Measurements from ENCODE around the gene SRC. TPM values are rescaled to one million over a fixed set of nuclear protein-coding genes. Genes with fewer than 3 reads are reported as not detected.

The SRC gene
- polyA plus RNA-seq, 1 donor (not counting 4 experiments of a cell fraction or from before 2014, with no cell fraction given) = 22.8 TPM

- TF ChIP-seq CTCF (optimal IDR thresholded peaks at IDR 0.05 in 1 of 3, IDR thresholded peaks at IDR 0.05 in 1 of 3, conservative IDR thresholded peaks at IDR 0.05 in 1 of 3; ENCODE audit: extremely low read depth in 1 of 3, insufficient read depth in 2 of 3, low read length in 3 of 3) (no peak), EZH2 (IDR thresholded peaks at IDR 0.05; ENCODE audit: low read length) (no peak)
- H3K27me3 ChIP-seq (ENCODE audit: control insufficient read depth, extremely low read depth, insufficient read depth, low read length) = no peaks in the 10 kb centered on the region
- no peak overlapping the region for H3K4me3 ChIP-seq (ENCODE audit: control insufficient read depth in 2 of 3, extremely low read depth in 1 of 3, insufficient read depth in 2 of 3, low read depth in 1 of 3, low read length in 3 of 3)
- no peaks in the 10 kb centered on the region for H3K4me1 ChIP-seq (ENCODE audit: control insufficient read depth, extremely low read depth, insufficient read depth, low read length)
- no peak overlapping the region for H3K27ac ChIP-seq (ENCODE audit: control insufficient read depth, insufficient read depth, low read length)
- dilution Hi-C loops (cut with MboI; ENCODE audit: extremely low pct_ligation_motif_present, low sequenced_read_pairs) = no loop called here
- H3K4me2 ChIP-seq (ENCODE audit: control insufficient read depth, extremely low read depth, insufficient read depth, low read depth, low read length) = no peak overlapping the region
- H3K36me3 ChIP-seq (ENCODE audit: control insufficient read depth in 2 of 2, extremely low read depth in 1 of 2, insufficient read depth in 2 of 2, low read length in 2 of 2) = peaks cover 5 to 16% of the 10 kb centered on the region in 2 experiments
- H3K9ac ChIP-seq (ENCODE audit: control insufficient read depth, extremely low read depth, insufficient read depth, low read length) = no peak overlapping the region
- no peak for FAIRE-seq
- no peak overlapping the region for H2AFZ ChIP-seq (ENCODE audit: control insufficient read depth, low read length)
- H3K9me3 ChIP-seq (ENCODE audit: control insufficient read depth, low read depth, low read length) = no peaks in the 10 kb centered on the region
- H3K79me2 ChIP-seq (ENCODE audit: control insufficient read depth, insufficient read depth, low read length) = peaks cover 41% of the 10 kb centered on the region
- no peak for DNase-seq (ENCODE audit: low read depth, low spot score)
- H3K9me1 ChIP-seq (ENCODE audit: control insufficient read depth, extremely low read depth, insufficient read depth, low read length) = no peaks in the 10 kb centered on the region
- no peaks in the 10 kb centered on the region for H4K20me1 ChIP-seq (ENCODE audit: control insufficient read depth, extremely low read depth, insufficient read depth, low read length)
These were observed 30.9 kb downstream of the SRC start for GRCh38 chr20:37376791-37377190.

GRCh38 chr20:37377346-37378081 lies 31.6 kb downstream of the SRC start:
- Histone ChIP-seq H3K79me2 (ENCODE audit: control insufficient read depth, insufficient read depth, low read length) (peaks cover 36% of the 10 kb centered on the region), H3K4me1 (ENCODE audit: control insufficient read depth, extremely low read depth, insufficient read depth, low read length) (no peaks in the 10 kb centered on the region), H3K9ac (ENCODE audit: control insufficient read depth, extremely low read depth, insufficient read depth, low read length) (no peak overlapping the region), H4K20me1 (ENCODE audit: control insufficient read depth, extremely low read depth, insufficient read depth, low read length) (no peaks in the 10 kb centered on the region), H3K27ac (ENCODE audit: control insufficient read depth, insufficient read depth, low read length) (no peak overlapping the region), H3K9me3 (ENCODE audit: control insufficient read depth, low read depth, low read length) (no peaks in the 10 kb centered on the region), H3K27me3 (ENCODE audit: control insufficient read depth, extremely low read depth, insufficient read depth, low read length) (no peaks in the 10 kb centered on the region), H3K9me1 (ENCODE audit: control insufficient read depth, extremely low read depth, insufficient read depth, low read length) (no peaks in the 10 kb centered on the region), H2AFZ (ENCODE audit: control insufficient read depth, low read length) (no peak overlapping the region), H3K4me3 (ENCODE audit: control insufficient read depth in 2 of 3, extremely low read depth in 1 of 3, insufficient read depth in 2 of 3, low read depth in 1 of 3, low read length in 3 of 3) (no peak overlapping the region), H3K4me2 (ENCODE audit: control insufficient read depth, extremely low read depth, insufficient read depth, low read depth, low read length) (no peak overlapping the region), H3K36me3 (ENCODE audit: control insufficient read depth in 2 of 2, extremely low read depth in 1 of 2, insufficient read depth in 2 of 2, low read length in 2 of 2) (peaks cover 5 to 16% of the 10 kb centered on the region in 2 experiments)
- DNase-seq (ENCODE audit: low read depth, low spot score) (no peak), FAIRE-seq (no peak)
- TF ChIP-seq EZH2 (IDR thresholded peaks at IDR 0.05; ENCODE audit: low read length) (no peak), CTCF (optimal IDR thresholded peaks at IDR 0.05 in 1 of 3, IDR thresholded peaks at IDR 0.05 in 1 of 3, conservative IDR thresholded peaks at IDR 0.05 in 1 of 3; ENCODE audit: extremely low read depth in 1 of 3, insufficient read depth in 2 of 3, low read length in 3 of 3) (no peak)
- dilution Hi-C loops (cut with MboI; ENCODE audit: extremely low pct_ligation_motif_present, low sequenced_read_pairs) = no loop called here
